ENCODE measurements around the gene HES3.

DNA sequence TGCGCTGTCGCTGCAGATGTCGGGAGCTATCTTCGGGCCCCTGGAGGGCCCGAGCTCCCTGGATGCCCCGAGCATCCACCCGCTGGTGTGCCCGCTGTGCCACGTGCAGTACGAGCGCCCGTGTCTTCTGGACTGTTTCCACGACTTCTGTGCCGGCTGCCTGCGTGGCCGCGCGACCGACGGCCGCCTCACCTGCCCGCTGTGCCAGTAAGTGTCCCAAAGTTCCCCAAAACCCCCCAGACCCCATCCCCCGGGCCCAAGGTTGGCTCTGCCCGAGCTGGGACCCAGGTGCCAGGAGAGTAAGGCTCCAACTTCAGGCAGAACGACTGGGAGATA lies 37.5 kb upstream of the HES3 start:
- TF ChIP-seq POLR2A (IDR thresholded peaks at IDR 0.05) = no peak
- TF ChIP-seq, protein P1, sequence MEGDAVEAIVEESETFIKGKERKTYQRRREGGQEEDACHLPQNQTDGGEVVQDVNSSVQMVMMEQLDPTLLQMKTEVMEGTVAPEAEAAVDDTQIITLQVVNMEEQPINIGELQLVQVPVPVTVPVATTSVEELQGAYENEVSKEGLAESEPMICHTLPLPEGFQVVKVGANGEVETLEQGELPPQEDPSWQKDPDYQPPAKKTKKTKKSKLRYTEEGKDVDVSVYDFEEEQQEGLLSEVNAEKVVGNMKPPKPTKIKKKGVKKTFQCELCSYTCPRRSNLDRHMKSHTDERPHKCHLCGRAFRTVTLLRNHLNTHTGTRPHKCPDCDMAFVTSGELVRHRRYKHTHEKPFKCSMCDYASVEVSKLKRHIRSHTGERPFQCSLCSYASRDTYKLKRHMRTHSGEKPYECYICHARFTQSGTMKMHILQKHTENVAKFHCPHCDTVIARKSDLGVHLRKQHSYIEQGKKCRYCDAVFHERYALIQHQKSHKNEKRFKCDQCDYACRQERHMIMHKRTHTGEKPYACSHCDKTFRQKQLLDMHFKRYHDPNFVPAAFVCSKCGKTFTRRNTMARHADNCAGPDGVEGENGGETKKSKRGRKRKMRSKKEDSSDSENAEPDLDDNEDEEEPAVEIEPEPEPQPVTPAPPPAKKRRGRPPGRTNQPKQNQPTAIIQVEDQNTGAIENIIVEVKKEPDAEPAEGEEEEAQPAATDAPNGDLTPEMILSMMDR (IDR thresholded peaks at IDR 0.05) = no peak
- no peak for TF ChIP-seq POLR2AphosphoS5 (IDR thresholded peaks at IDR 0.05; ENCODE audit: insufficient read depth in 1 of 2, low read depth in 1 of 2)

Data from vagina (tissue), 2 donors.